DMS53 treated with DMSO at 0.1 percent for 48 hours (cell line): ENCODE measurements around the gene CDCA7L.
"Not testable (repeated sequence)": the region's sequence is repeated elsewhere in the genome, so short reads cannot be mapped to it uniquely, and the experiment has no call there.

ENCODE experiments used
- DNase-seq: peaks from one replicate; lab custom pipeline; 2025; ENCODE audit not compliant: unreplicated experiment; lab: John Stamatoyannopoulos, UW

The CDCA7L gene

DNA sequence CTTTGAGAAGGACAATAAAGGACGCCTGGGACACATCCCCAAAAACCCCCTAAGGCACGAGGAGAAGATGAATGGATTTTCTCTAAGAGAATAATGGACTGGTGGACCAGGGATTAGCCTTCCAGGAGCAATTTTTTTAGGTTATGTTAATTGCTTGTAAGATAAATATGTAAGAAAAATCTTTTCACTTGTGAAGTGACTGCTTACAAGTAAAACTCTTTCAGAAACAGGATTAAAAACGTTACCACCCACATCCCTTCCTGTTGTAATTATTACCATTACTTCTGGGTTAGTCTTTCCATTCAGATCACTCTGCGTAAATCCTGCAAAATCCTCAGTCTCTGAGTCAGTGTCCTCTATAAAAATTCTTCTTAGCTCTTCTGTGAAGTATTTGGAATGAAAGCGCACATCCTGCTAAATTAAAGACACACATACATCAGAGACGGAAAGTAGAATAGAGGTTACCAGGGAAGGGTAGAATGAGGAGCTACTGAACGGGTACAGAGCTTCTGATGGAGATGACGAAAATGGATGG lies 34.3 kb downstream of the CDCA7L start:
- DNase-seq: no peak

GRCh38 chr7:21910253-21910652 lies 35.4 kb downstream of the CDCA7L start:
- no peak for DNase-seq

- no peak for DNase-seq
These were observed 37.0 kb downstream of the CDCA7L start for GRCh38 chr7:21908746-21909145.

GRCh38 chr7:21903020-21903786 lies 42.5 kb downstream of the CDCA7L start:
- no peak for DNase-seq

GRCh38 chr7:21902240-21902639 lies 43.5 kb downstream of the CDCA7L start:
- no peak for DNase-seq

DNA sequence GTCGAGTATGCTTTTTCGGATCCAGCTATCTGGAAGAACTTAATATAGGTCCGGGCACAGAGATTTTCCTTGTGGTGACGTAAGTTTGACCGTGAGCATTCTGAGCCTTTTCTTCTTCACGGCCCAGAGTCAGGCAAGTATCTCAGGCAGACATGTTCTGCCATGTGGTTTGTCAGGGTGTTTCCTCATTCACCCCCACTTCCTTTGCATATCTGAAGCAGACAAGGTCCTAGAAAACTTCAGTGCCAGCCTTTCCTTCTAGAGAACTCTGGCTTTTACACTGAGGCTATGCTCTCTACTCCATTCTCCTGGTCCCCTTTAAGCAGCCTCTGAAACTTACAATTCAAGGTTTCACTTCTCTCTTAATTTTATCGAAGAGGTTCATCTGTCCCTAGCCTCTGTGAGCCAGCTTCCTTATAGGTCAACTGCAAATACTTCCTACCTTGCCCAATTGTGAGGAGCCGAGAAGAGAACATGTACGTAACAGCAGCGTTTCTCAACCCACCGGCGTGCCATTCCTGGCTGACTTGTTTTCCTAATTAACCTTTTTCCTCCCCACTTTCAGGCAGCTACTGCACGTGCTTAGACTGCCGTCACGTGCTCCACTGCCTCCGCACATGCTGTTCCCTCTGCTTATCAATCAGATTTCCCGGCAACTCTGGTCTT lies 47.3 kb downstream of the CDCA7L start:
- no peak for DNase-seq

GRCh38 chr7:21893401-21893800 lies 52.3 kb downstream of the CDCA7L start:
- DNase-seq: no peak

GRCh38 chr7:21891291-21891690 lies 54.4 kb downstream of the CDCA7L start:
- DNase-seq: no peak

DNA sequence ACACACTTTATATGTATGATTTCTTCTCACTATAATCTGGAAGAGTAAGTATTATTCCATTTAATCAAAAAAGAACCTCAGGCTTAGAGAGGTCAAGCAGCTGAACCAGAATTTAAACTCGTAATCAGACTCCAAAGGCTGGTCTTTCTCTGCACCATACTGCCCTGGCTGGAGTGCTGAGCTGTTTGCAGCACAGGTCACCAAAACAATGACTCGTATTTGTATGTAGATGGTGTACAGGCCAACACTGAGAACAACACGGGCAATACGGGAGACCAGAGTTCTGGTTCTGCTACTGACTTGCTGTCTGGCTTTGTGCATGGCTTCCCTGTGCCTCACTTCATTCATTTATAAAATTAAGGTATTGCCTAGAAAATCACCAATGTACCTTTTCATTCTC lies 57.9 kb downstream of the CDCA7L start:
- no peak for DNase-seq

- DNase-seq: no peak
These were observed 58.3 kb downstream of the CDCA7L start for GRCh38 chr7:21887353-21887752.

DNA sequence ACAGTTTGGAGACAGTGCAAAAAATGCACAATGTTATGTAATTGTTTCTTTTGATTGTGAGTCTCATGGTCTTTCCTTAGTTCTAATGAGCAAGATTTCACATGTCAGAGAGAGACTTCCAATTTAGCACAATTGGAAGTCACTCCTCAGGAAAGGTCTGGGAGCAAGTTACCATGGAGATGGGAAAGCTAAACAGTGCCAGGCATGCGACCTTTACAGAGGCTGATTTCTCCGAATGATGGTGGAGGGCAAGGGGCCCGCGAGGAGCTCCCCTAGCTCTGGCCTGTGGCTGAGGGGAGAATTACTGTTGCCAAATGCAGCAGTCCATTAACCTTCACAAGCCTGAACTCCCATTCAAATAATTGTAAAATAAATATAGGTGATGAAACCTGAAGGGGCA lies 59.3 kb downstream of the CDCA7L start:
- no peak for DNase-seq

- no peak for DNase-seq
These were observed 61.2 kb downstream of the CDCA7L start for GRCh38 chr7:21884496-21884895.

GRCh38 chr7:21883501-21883900 lies 62.2 kb downstream of the CDCA7L start:
- DNase-seq: not testable (repeated sequence)

GRCh38 chr7:21883069-21883468 lies 62.6 kb downstream of the CDCA7L start:
- DNase-seq: no peak

DNA sequence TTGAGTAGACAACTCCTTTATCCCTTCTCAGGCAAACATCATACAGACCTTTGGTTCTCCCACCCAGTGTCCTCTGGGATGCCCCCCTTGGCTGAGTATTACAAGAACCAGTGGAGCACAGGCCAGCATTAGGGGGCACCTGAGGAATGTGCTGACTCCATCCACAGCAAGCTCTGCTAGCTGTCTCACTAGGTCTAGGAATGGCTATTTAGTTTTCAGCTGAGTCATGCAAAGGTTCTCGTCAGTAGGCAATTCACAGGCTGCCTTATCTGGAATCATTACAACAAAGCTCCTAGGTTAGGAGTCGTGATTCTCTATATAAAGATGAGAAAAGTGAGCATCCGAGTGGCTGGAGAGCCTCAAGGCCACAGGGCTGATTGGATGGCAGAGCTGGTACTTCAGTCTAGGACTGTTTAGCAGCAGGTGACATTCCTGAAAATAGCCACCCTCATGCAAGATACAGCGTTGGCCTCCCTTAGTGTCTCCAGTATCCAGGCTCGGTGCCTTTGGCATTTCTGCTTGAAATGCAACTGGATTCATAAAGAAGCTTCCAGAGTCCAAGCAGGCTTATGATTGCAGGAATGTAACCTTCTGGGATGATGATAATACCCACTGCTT lies 75.8 kb downstream of the CDCA7L start:
- no peak for DNase-seq

GRCh38 chr7:21868576-21868850 lies 77.2 kb downstream of the CDCA7L start:
- DNase-seq: no peak

GRCh38 chr7:21867816-21868575 lies 77.7 kb downstream of the CDCA7L start:
- DNase-seq: no peak

DNA sequence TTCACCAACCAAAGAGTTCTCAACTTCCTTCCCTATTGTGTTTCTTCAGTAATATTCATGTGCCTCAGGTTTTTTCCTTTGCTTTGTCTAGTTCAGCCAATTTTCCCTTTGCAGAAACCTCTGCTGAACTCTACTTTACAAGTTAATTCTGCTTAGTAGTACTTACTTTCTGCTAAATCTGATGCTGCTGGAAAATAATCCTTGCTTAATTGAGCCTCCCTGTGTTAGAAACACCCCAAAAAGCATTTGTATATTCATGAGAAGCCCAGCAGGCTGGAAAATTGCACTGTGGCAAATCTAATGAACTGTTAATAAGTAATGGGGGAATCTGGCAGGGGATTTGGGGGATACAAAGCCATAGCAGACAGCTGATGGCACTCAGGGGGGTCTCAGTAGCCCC lies 78.5 kb downstream of the CDCA7L start:
- DNase-seq: no peak

DNA sequence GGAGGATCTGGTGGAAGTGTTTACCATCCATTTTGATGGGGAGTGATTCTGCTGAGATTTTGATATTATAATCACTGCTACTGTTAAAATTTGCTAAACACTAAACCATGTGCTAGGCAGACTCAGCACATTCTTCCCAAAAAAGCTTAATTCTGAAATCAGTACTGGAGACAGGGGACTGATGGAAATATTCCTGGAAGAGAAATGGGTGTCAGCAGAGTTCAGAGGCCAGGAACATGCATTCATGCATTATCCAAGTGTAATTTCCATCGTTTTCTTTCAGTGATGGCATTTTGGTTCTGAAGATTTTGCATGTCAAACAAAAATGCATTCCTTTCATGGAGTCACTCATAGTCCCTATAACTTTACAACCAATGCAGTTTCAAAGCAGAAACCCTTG lies 79.0 kb downstream of the CDCA7L start:
- DNase-seq: no peak

DNA sequence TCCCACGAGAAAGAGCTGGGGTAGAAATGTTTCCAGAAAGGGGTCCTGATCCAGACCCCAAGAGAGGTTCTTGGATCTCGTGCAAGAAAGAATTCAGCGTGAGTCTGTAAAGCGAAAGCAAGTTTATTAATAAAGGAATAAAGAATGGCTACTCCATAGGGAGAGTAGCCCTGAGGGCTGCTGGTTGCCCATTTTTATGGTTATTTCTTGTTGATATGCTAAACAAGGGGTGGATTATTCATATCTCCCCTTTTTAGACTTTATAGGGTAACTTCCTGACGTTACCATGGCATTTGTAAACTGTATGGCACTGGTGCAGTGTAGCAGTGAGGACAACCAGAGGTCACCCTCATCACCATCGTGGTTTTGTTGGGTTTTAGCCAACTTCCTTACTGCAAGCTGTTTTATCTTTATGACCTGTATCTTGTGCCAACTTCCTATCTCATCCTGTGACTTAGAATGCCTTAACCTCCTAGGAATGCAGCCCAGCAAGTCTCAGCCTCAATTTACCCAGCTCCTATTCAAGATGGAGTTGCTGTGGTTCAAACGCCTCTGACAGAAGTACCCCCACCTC lies 80.0 kb downstream of the CDCA7L start:
- not testable (repeated sequence) for DNase-seq

- no peak for DNase-seq
These were observed 94.1 kb downstream of the CDCA7L start for GRCh38 chr7:21851559-21851967.
